Measurements from ENCODE around the gene NOP14.

The NOP14 gene

GRCh38 chr4:2908686-2909085 is 54.5 kb downstream of the NOP14 start:
- no peak for DNase-seq

GRCh38 chr4:2907706-2908293 is 55.4 kb downstream of the NOP14 start:
- no peak for DNase-seq

GRCh38 chr4:2907226-2907625 is 56.0 kb downstream of the NOP14 start:
- no peak for DNase-seq

GRCh38 chr4:2906218-2906617 is 57.0 kb downstream of the NOP14 start:
- DNase-seq, result no peak

GRCh38 chr4:2905544-2905943 is 57.7 kb downstream of the NOP14 start:
- DNase-seq, result no peak

- no peak for DNase-seq
Observed at GRCh38 chr4:2902126-2902525, 61.1 kb downstream of the NOP14 start.

GRCh38 chr4:2901186-2901585 is 62.0 kb downstream of the NOP14 start:
- no peak for DNase-seq

GRCh38 chr4:2900741-2901140 is 62.5 kb downstream of the NOP14 start:
- DNase-seq, result no peak

GRCh38 chr4:2898001-2898400 is 65.2 kb downstream of the NOP14 start:
- no peak for DNase-seq

GRCh38 chr4:2893772-2894171 is 69.4 kb downstream of the NOP14 start:
- DNase-seq, result no peak

GRCh38 chr4:2891294-2891693 is 71.9 kb downstream of the NOP14 start:
- DNase-seq, result no peak

- DNase-seq, result no peak
Observed at GRCh38 chr4:2888886-2889285, 74.3 kb downstream of the NOP14 start.
